ENCODE data around the gene SULT1E1.

- no peak for TF ChIP-seq CTCF (IDR thresholded peaks at IDR 0.05; ENCODE audit: low read depth, low read length)
- no peak for TF ChIP-seq POLR2A (IDR thresholded peaks at IDR 0.05; ENCODE audit: extremely low read depth, insufficient read length)
Measured at GRCh38 chr4:69860052-69860451, at the start of gene SULT1E1.
